ENCODE data around the gene CRY1. TPM values are rescaled to one million over a fixed set of nuclear protein-coding genes. Genes with fewer than 3 reads are reported as not detected.
"Not testable (repeated sequence)": the region's sequence is repeated elsewhere in the genome, so short reads cannot be mapped to it uniquely, and the experiment has no call there.

Gene CRY1
- polyA plus RNA-seq, 3 donors = 6.1 to 12.8 (median 7.0) TPM

DNA sequence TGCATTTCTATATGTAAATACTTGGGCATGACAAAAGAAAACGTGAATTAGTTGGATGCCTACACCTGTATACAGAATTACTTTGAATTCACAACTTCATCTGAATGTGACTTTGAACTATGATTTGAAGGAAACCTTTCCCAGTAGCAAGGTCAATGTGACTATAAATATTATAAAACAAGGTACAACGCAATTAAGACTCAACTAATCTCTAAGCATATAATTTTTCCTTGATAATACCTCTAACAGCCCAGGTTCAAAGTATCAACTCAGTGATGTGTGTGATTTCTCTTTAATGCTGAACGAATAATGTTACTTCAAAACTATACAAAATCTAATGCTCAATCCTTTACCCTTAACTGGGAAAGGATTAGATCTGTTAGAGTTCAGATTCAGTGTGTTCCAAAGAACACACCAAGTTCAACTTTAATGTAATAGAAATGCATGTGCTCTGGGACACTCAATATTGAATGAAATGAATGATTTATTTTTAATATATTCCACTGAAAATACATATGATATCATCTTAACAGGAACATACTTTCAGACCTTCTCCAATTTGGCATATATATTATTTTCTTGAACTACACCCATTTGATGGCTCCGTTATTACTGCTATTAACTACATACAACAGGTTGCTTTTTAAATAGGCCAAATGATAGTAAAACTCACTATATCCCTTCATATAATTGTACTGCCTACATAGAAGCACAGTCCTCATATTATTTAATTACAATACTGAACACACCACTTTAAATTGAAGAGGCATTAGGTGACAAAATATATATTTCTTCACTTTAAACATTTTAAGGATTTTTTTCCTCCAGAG is 66.3 kb downstream of the CRY1 start:
- WGBS, 3 donors = 20 to 66% (median 58%) methylated on average over 4 of the region's 4 CpGs
- no peak overlapping the region for H3K27ac ChIP-seq (ENCODE audit: low read depth, low read length)

DNA sequence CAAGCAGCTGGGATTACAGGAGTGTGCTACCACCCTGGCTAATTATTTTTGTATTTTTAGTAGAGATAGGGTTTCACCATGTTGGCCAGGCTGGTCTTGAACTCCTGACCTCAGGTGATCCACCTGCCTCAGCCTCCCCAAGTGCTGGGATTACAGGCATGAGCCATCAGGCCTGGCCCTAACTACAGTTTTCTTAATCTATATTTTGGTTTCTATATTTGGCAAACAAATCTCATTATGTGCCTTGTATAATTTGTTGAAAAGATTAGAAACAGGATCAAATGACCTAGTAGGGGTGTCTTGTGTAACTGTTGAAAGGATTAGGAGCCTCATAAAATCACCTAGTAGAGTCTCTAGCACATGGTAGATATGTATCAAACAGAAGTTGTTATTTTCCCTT is 67.0 kb downstream of the CRY1 start:
- not testable (repeated sequence) for H3K27ac ChIP-seq (ENCODE audit: low read depth, low read length)

DNA sequence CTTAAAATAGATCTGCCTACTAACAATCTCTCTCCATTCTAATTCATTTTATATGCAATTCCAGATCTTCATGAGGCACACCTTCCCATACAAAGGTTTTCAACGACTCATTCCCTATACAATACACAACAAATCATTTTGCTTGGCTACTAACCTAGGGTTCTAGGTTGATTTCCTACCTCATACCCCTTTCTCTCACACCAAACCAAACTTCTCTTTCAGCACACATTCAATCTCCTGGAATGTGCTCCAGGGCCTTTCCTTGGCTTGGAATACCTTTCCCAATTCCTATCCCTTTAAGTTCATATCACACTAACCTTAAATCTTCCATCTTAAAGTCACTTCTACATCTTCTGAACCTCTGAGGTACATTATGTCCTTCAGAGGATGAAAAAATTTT is 67.7 kb downstream of the CRY1 start:
- WGBS, 3 donors = 79 to 89% (median 87%) methylated on average over 1 of the region's 1 CpG
- H3K27ac ChIP-seq (ENCODE audit: low read depth, low read length) = no peak overlapping the region

DNA sequence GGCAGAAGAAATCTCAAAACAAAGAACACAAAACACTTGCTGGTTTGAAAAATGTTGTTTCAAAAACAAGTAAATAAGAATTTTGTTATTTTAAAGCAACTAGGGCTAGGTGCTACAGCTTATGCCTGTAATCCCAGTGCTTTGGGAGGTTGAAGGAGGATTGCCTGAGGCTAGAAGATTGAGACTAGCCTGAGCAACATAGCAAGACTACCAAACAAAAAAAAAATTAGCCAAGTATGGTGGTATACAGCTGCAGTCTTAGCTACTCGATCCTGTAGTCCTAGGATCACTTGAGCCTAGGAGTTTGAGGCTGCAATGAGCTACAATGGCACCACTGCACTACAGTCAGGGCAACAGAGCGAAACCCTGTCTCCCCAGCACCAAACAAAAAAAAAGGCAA is 73.8 kb downstream of the CRY1 start:
- H3K27ac ChIP-seq (ENCODE audit: low read depth, low read length) = no peak overlapping the region
- 93 to 98% (median 96%) methylated on average over 2 of the region's 2 CpGs for WGBS, 3 donors

GRCh38 chr12:107017042-107017441 is 76.3 kb downstream of the CRY1 start:
- 85 to 92% (median 90%) methylated on average over 4 of the region's 4 CpGs for WGBS, 3 donors
- H3K27ac ChIP-seq (ENCODE audit: low read depth, low read length) = no peak overlapping the region

GRCh38 chr12:107014055-107014454 is 79.3 kb downstream of the CRY1 start:
- H3K27ac ChIP-seq (ENCODE audit: low read depth, low read length) = no peak overlapping the region
- WGBS, 3 donors = 57 to 81% (median 76%) methylated on average over 3 of the region's 3 CpGs

DNA sequence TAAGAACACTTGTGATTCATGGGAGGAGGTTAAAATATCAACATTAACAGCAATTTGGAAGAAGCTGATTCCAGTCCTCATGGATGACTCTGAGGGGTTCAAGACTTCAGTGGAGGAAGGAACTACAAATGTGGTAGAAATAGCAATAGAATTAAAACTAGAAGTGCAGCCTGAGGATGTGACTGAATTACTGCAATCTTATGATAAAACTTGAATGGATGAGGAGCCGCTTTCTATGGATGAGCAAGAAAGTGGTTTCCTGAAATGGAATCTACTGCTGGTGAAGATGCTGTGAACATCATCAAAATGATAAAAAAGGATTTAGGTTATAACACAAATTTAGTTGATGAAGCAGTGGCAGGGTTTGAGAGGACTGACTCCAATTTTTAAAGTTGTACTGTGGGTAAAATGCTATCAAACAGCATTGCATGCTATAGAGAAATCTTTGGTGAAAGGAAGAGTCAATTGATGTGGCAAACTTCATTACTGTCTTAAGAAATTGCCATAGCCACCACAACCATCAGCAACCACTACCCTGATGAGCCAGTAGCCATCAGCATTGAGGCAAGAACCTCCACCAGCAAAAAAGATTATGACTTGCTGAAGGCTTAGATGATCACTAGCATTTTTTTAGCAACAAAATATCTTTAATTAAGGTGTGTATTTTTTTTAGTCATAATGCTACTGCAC is 80.5 kb downstream of the CRY1 start:
- no peak overlapping the region for H3K27ac ChIP-seq (ENCODE audit: low read depth, low read length)
- WGBS, 3 donors = 95 to 98% (median 97%) methylated on average over 1 of the region's 1 CpG

GRCh38 chr12:107011519-107011918 is 81.8 kb downstream of the CRY1 start:
- no peak overlapping the region for H3K27ac ChIP-seq (ENCODE audit: low read depth, low read length)
- WGBS, 3 donors = 95 to 97% (median 96%) methylated on average over 2 of the region's 2 CpGs

GRCh38 chr12:107007411-107007810 is 85.9 kb downstream of the CRY1 start:
- 85 to 98% (median 89%) methylated on average over 4 of the region's 4 CpGs for WGBS, 3 donors
- H3K27ac ChIP-seq (ENCODE audit: low read depth, low read length) = no peak overlapping the region

DNA sequence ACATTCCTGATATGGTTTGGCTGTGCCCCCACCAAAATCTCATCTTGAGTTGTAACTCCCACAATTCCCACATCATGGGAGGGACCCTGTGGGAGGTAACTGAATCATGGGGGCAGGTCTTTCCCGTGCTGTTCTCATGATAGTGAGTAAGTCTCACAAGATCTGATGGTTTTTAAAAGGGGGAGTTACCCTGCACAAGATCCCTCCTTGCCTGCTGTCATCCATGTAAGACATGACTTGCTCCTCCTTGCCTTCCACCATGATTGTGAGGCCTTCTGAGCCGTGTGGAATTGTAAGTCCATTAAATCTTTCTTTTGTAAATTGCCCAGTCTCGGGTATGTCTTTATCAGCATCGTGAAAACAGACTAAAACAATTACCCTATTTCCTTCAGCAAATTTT is 90.7 kb downstream of the CRY1 start:
- not testable (repeated sequence) for H3K27ac ChIP-seq (ENCODE audit: low read depth, low read length)
- 76 to 85% (median 79%) methylated on average over 4 of the region's 4 CpGs for WGBS, 3 donors

- no peak overlapping the region for H3K27ac ChIP-seq (ENCODE audit: low read depth, low read length)
- 74 to 89% (median 81%) methylated on average over 6 of the region's 6 CpGs for WGBS, 3 donors
Observed at GRCh38 chr12:106999446-106999845, 93.9 kb downstream of the CRY1 start.

DNA sequence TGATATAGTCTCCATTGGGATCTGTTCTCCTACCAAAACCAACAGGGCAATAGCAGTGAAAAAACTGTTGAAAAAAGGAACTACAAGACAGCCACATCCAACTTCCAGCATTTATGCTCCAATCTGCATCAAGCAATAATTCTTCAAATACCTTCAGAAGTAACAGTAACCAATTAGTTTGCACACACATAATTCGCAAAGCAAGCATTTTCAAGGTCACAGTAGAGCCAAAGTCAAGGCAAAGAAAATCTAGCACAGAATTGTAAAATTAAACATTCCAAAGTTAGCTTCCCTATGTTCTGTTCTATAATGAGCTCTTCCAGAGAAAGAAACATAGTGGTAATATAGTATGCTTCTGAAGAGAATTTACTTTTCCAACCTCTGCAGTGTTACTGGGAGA is 95.4 kb downstream of the CRY1 start:
- no peak overlapping the region for H3K27ac ChIP-seq (ENCODE audit: low read depth, low read length)
- 58 to 96% (median 96%) methylated on average over 1 of the region's 1 CpG for WGBS, 3 donors

DNA sequence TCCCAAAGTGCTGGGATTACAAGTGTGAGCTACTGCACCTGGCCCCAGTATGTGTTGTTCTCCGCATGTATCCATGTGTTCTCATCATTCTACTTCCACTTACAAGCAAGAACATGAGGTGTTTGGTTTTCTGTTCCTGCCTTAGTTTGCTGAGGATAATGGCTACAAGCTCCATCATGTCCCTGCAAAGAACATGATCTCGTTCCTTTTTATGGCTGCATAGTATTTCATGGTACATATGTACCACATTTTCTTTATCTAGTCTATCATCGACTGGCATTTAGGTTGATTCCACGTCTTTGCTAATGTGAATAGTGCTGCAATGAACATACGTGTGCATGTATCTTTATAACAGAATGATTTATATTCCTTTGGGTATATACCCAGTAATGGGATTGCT is 97.2 kb downstream of the CRY1 start:
- WGBS, 3 donors = 95 to 97% (median 97%) methylated on average over 5 of the region's 5 CpGs
- H3K27ac ChIP-seq (ENCODE audit: low read depth, low read length) = not testable (repeated sequence)

DNA sequence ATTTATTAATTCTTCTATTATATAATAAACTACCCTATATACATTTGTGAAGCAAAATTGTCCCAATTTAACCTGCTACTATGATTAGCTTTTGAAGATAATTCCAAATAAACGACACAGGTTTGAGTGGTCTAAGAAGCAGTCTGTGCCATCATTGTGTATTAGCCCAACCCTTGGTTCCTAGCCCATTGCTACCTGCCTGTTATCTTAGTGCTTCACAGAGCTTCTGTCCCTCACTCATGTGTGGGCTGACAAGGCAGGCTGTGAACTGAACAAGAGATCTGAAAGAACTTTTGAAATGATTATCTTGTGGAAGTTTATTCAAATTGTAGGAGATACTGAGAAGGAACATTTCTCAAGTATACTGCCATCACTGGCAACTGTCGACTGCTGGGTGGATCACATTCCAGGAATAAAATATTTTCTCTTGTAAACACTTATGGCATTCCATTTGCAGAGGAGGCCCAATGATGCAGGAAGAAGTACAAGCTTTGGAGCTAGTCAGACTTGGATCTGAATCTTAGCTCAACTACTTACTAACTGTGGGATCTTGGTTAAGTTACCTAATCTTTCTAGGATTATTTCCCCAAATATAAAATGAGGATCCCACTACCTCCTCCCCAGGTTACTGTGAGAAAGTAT is 98.6 kb downstream of the CRY1 start:
- no peak overlapping the region for H3K27ac ChIP-seq (ENCODE audit: low read depth, low read length)
- 57 to 70% (median 67%) methylated on average over 2 of the region's 2 CpGs for WGBS, 3 donors

DNA sequence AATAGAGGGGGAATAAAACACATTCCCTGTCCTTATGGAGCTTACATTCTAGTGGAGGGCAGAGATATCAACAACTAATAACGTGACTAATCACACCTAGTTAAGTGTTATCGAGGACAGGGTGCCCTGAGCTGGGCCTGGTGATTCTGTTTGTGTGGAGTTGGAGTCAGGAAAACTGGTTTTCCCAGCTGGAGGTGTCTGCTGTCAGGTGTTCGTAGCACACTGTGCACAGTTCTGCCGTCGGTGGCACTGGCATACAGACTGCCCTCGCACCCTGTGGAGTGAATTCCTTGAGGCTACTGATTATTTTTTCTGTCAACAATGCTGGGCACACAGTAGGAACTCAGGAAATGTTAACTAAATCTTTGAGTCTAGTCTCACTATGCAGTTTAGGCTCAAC is 105.5 kb downstream of the CRY1 start:
- WGBS, 3 donors = 42 to 83% (median 78%) methylated on average over 6 of the region's 6 CpGs

GRCh38 chr12:106986625-106987389 is 106.5 kb downstream of the CRY1 start, which contains the start of gene MTERF2:
MTERF2 (minus strand) TSS chr12:106987146; CDS start chr12:106978714, 8,432 bp downstream.
- WGBS, 3 donors = 0 to 1% (median 0%) methylated on average over 47 to 50 of the region's 50 CpGs
- H3K27ac ChIP-seq (ENCODE audit: low read depth, low read length) = peak within 1 kb of the TSS; percentile 29

More for the DNA sequence above, 105.5 kb downstream of the CRY1 start:
- H3K27ac ChIP-seq (ENCODE audit: low read depth, low read length) = no peak overlapping the region

GRCh38 chr12:106986135-106986534 is 107.2 kb downstream of the CRY1 start:
- WGBS, 3 donors = 12 to 27% (median 24%) methylated on average over 4 of the region's 4 CpGs
- no peak overlapping the region for H3K27ac ChIP-seq (ENCODE audit: low read depth, low read length)

GRCh38 chr12:106985479-106985878 is 107.9 kb downstream of the CRY1 start:
- H3K27ac ChIP-seq (ENCODE audit: low read depth, low read length) = no peak overlapping the region

More at GRCh38 chr12:106985479-106985878, 107.9 kb downstream of the CRY1 start:
- 52 to 94% (median 87%) methylated on average over 5 of the region's 5 CpGs for WGBS, 3 donors
